Smooth muscle cell (in vitro differentiated cells): ENCODE data around the gene ING1. TPM values are rescaled to one million over a fixed set of nuclear protein-coding genes. Genes with fewer than 3 reads are reported as not detected.

Experiments used
- DNase-seq: peaks from one replicate; lab custom pipeline; 2025; ENCODE audit not compliant: unreplicated experiment; lab: John Stamatoyannopoulos, UW
- H2AFZ ChIP-seq: fragments of 200-600 bp; sonication (generic); 2 replicates; pipeline ENCODE4 v1.6.0; 2016; ENCODE audit warnings: antibody characterized with exemption, low read depth, mild to moderate bottlenecking
- H3F3A ChIP-seq: fragments of 200-600 bp; sonication (generic); 2 replicates; pipeline ENCODE4 v1.6.0; 2017; ENCODE audit warnings: antibody characterized with exemption, low read depth
- H3K27ac ChIP-seq: fragments of 200-600 bp; sonication (generic); 2 replicates; pipeline ENCODE4 v1.5.1; 2016; ENCODE audit warnings: low read depth, mild to moderate bottlenecking
- H3K27me3 ChIP-seq: fragments of 200-600 bp; sonication (generic); 2 replicates; pipeline ENCODE4 v1.6.1; 2016; ENCODE audit warnings: low read depth, mild to moderate bottlenecking
- H3K36me3 ChIP-seq: fragments of 200-600 bp; sonication (generic); 2 replicates; pipeline ENCODE4 v1.5.1; 2016; ENCODE audit warnings: low read depth
- H3K4me1 ChIP-seq: fragments of 200-600 bp; sonication (generic); 2 replicates; pipeline ENCODE4 v1.5.1; 2016; ENCODE audit warnings: low read depth
- H3K4me2 ChIP-seq: fragments of 200-600 bp; sonication (generic); 2 replicates; pipeline ENCODE4 v1.6.0; 2016; ENCODE audit warnings: mild to moderate bottlenecking
- H3K4me3 ChIP-seq: fragments of 200-600 bp; sonication (generic); 2 replicates; pipeline ENCODE4 v1.5.1; 2016; ENCODE audit warnings: mild to moderate bottlenecking
- H3K79me2 ChIP-seq: fragments of 200-600 bp; sonication (generic); 2 replicates; pipeline ENCODE4 v1.6.0; 2016; ENCODE audit warnings: low read depth, mild to moderate bottlenecking
- H3K9ac ChIP-seq: fragments of 200-600 bp; sonication (generic); 2 replicates; pipeline ENCODE4 v1.6.0; 2016; ENCODE audit warnings: low read depth
- H3K9me3 ChIP-seq: fragments of 200-600 bp; sonication (generic); replicated peaks from 2 replicates; pipeline ENCODE4 v1.5.1; 2016; ENCODE audit warnings: low read depth
- H4K20me1 ChIP-seq: fragments of 200-600 bp; sonication (generic); 2 replicates; pipeline ENCODE4 v1.6.0; 2016; ENCODE audit warnings: low read depth
- CTCF ChIP-seq: fragments of 200-600 bp; sonication (generic); IDR thresholded peaks from 2 replicates; pipeline ENCODE4 v1.5.1; 2017; ENCODE audit warnings: borderline replicate concordance, mild to moderate bottlenecking, antibody characterized with exemption; ENCODE audit not compliant: insufficient read depth, poor library complexity, severe bottlenecking
- WGBS: methylation state at CpG from one replicate; pipeline ENCODE4 v1.1.7; 2016; ENCODE audit warnings: low lambda C conversion rate; 5-methylcytosine and 5-hydroxymethylcytosine counted together
- polyA plus RNA-seq: library from polyadenylated mRNA; unstranded; fragments of >200 nt; fragmentation: Nextera tagmentation; extraction: Ambion mirVana; gene quantifications from 2 replicates; pipeline ENCODE4 v1.2.1, GENCODE V29; 2016
- total RNA-seq: library from RNA; depleted of rRNA; stranded (reverse); fragments of >200 nt; gene quantifications from 2 replicates; pipeline ENCODE4 v1.2.3, GENCODE V29; 2014

Gene ING1
- total and polyA plus RNA-seq, 2 experiments from 2014 or later = 13.8 to 29.3 TPM

- no peak overlapping the region for H2AFZ ChIP-seq
- H3K27ac ChIP-seq = no peak overlapping the region
- H3K9ac ChIP-seq = no peak overlapping the region
- H3K4me1 ChIP-seq = no peaks in the 10 kb centered on the region
- H3K36me3 ChIP-seq = no peaks in the 10 kb centered on the region
- H3K9me3 ChIP-seq = no peaks in the 10 kb centered on the region
- no peaks in the 10 kb centered on the region for H3F3A ChIP-seq
- DNase-seq = no peak
- no peak overlapping the region for H3K4me2 ChIP-seq
- over 99% methylated on average over 12 of the region's 12 CpGs for WGBS
- no peak for TF ChIP-seq CTCF
- no peaks in the 10 kb centered on the region for H4K20me1 ChIP-seq
- H3K27me3 ChIP-seq = no peaks in the 10 kb centered on the region
- H3K79me2 ChIP-seq = no peaks in the 10 kb centered on the region
- no peak overlapping the region for H3K4me3 ChIP-seq
Observed at GRCh38 chr13:110682746-110683145, 30.8 kb upstream of the ING1 start.

DNA sequence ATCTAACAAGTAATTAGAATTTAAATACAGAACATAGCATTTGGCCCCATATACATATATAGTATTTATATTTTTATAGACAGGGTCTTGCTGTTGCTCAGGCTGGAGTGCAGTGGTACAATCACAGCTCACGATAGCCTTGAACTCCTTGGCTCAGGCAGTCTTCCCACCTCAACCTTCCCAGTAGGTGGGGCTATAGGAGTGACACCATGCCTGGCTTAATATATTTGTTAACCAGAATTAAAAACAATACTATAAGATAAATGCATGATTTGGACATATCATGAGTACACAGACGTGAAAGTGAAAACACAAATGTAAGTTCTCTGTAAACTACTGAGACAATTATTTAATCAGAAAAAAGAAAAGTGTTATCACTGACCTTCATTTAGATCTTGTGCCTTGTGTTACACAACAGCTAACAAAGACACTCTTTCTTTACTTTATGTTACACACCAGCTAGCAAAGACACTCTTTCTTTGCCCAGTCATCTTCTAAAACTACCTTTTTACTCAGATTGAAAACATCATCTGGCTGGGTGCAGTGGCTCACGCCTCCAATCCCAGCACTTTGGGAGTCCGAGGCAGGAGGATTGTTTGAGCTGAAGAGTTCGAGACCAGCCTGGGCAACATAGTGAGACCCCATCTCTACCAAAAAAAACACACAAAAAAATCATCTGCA is 30.2 kb upstream of the ING1 start:
- Histone ChIP-seq H3K27me3 (no peaks in the 10 kb centered on the region), H2AFZ (no peak overlapping the region), H3K4me3 (no peak overlapping the region), H3K4me1 (no peaks in the 10 kb centered on the region), H4K20me1 (peaks cover 5% of the 10 kb centered on the region), H3F3A (no peaks in the 10 kb centered on the region), H3K9me3 (no peaks in the 10 kb centered on the region), H3K4me2 (no peak overlapping the region), H3K36me3 (no peaks in the 10 kb centered on the region), H3K79me2 (peaks cover 3% of the 10 kb centered on the region), H3K27ac (no peak overlapping the region), H3K9ac (no peak overlapping the region)
- peak; percentile 19 for TF ChIP-seq CTCF
- 98% methylated on average over 5 of the region's 5 CpGs for WGBS
- DNase-seq = no peak

GRCh38 chr13:110683921-110684320 is 29.6 kb upstream of the ING1 start:
- H3K36me3 ChIP-seq = no peaks in the 10 kb centered on the region
- no peak overlapping the region for H3K4me2 ChIP-seq

More at GRCh38 chr13:110683921-110684320, 29.6 kb upstream of the ING1 start:
- no peaks in the 10 kb centered on the region for H3K4me1 ChIP-seq
- no peak overlapping the region for H3K4me3 ChIP-seq
- 96% methylated on average over 5 of the region's 5 CpGs for WGBS
- no peak overlapping the region for H3K9ac ChIP-seq
- H4K20me1 ChIP-seq = peaks cover 11% of the 10 kb centered on the region
- no peaks in the 10 kb centered on the region for H3K9me3 ChIP-seq
- no peak for DNase-seq
- no peaks in the 10 kb centered on the region for H3K27me3 ChIP-seq
- no peaks in the 10 kb centered on the region for H3F3A ChIP-seq
- H3K27ac ChIP-seq = no peak overlapping the region
- H3K79me2 ChIP-seq = peaks cover 3% of the 10 kb centered on the region
- H2AFZ ChIP-seq = no peak overlapping the region
- TF ChIP-seq CTCF = no peak
